Astrocyte (in vitro differentiated cells and primary cell): ENCODE measurements around the gene EYS.

Experiments
- CTCF ChIP-seq: IDR thresholded peaks from 2 replicates; pipeline ENCODE4 v1.5.1; 2011; ENCODE audit warnings: low read depth, mild to moderate bottlenecking, inconsistent platforms, low read length, moderate library complexity; ENCODE audit not compliant: insufficient read depth
- EZH2 ChIP-seq: IDR thresholded peaks from 2 replicates; pipeline ENCODE4 v1.6.1; 2012; ENCODE audit warnings: mild to moderate bottlenecking, low read length, inconsistent platforms; ENCODE audit not compliant: insufficient read depth

DNA sequence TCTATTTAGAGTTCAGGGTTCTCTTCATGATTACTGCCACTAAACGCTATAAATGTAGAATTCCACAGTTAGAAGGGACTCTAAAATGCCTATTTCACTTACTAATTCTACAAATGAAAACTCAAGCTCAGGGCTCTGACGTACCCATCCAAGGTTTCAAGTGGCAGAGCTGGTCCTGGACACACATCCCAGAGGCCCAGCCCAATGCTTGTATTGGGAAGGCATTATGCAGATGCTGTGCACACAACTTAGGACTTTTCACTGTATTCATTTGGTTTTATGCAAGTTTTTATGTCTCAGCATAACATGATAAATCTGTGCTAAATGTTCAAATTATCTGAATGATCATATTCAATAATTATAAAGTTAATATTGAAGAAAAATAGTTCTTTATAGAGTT lies 1761.0 kb downstream of the EYS start:
- TF ChIP-seq CTCF (no peak), EZH2 (no peak)
